Bronchial epithelial cell (primary cell): ENCODE measurements around the gene RAD51B. TPM values are rescaled to one million over a fixed set of nuclear protein-coding genes. Genes with fewer than 3 reads are reported as not detected.

Experiments used
- DNase-seq: peaks from one replicate; pipeline ENCODE4 v3.0.0-alpha.2; 2010; ENCODE audit warnings: low read depth
- FAIRE-seq: peaks from 2 replicates; lab custom pipeline; 2011; peaks lifted over from hg19 to GRCh38; lab: Jason Lieb, UNC
- H3K27me3 ChIP-seq: 2 replicates; pipeline ENCODE4 v1.5.1; 2011; ENCODE audit warnings: low read length; ENCODE audit not compliant: control insufficient read depth, insufficient read depth
- H3K36me3 ChIP-seq: 2 replicates; pipeline ENCODE4 v1.5.1; 2011; ENCODE audit warnings: low read length; ENCODE audit not compliant: control insufficient read depth, insufficient read depth
- H3K4me3 ChIP-seq: 2 replicates; pipeline ENCODE4 v1.5.1; 2011; ENCODE audit warnings: mild to moderate bottlenecking, low read depth, low read length, control low read depth
- CTCF ChIP-seq: IDR thresholded peaks from 2 replicates; pipeline ENCODE4 v1.5.1; 2011; ENCODE audit warnings: mild to moderate bottlenecking, moderate library complexity, low read length, control low read depth, inconsistent platforms; ENCODE audit not compliant: insufficient read depth, severe bottlenecking
- total RNA-seq: library from RNA; depleted of rRNA; stranded (reverse); fragments of >200 nt; gene quantifications from 2 replicates; pipeline ENCODE4 v1.2.1, GENCODE V29; 2014

Gene RAD51B
- total RNA-seq, 1 donor from 2014 or later = 12.1 TPM

- Histone ChIP-seq H3K36me3 (no peaks in the 10 kb centered on the region), H3K27me3 (no peaks in the 10 kb centered on the region), H3K4me3 (no peak overlapping the region)
- TF ChIP-seq CTCF = no peak
- peak; percentile 2 for DNase-seq
- no peak for FAIRE-seq
These were observed 88.6 kb downstream of the RAD51B start for GRCh38 chr14:67908052-67908754.

GRCh38 chr14:67911562-67911961, 92.0 kb downstream of the RAD51B start:
- no peak for FAIRE-seq
- Histone ChIP-seq H3K36me3 (no peaks in the 10 kb centered on the region), H3K4me3 (no peak overlapping the region), H3K27me3 (no peaks in the 10 kb centered on the region)
- TF ChIP-seq CTCF = no peak
- DNase-seq = no peak

- Histone ChIP-seq H3K4me3 (no peak overlapping the region), H3K27me3 (no peaks in the 10 kb centered on the region), H3K36me3 (no peaks in the 10 kb centered on the region)
- DNase-seq (no peak), FAIRE-seq (no peak)
- no peak for TF ChIP-seq CTCF
These were observed 96.9 kb downstream of the RAD51B start for GRCh38 chr14:67916430-67916829.

- Histone ChIP-seq H3K27me3 (no peaks in the 10 kb centered on the region), H3K36me3 (no peaks in the 10 kb centered on the region), H3K4me3 (no peak overlapping the region)
- DNase-seq = no peak
- FAIRE-seq = no peak
- no peak for TF ChIP-seq CTCF
These were observed 97.4 kb downstream of the RAD51B start for GRCh38 chr14:67917006-67917405.

GRCh38 chr14:67918838-67919237, 99.3 kb downstream of the RAD51B start:
- no peaks in the 10 kb centered on the region for H3K27me3 ChIP-seq
- no peak overlapping the region for H3K4me3 ChIP-seq
- TF ChIP-seq CTCF = no peak
- no peak for FAIRE-seq
- no peak for DNase-seq
- no peaks in the 10 kb centered on the region for H3K36me3 ChIP-seq
